ENCODE data around the gene ZNF35.
"Not testable (repeated sequence)": the region's sequence is repeated elsewhere in the genome, so short reads cannot be mapped to it uniquely, and the experiment has no call there.

The ZNF35 gene

DNA sequence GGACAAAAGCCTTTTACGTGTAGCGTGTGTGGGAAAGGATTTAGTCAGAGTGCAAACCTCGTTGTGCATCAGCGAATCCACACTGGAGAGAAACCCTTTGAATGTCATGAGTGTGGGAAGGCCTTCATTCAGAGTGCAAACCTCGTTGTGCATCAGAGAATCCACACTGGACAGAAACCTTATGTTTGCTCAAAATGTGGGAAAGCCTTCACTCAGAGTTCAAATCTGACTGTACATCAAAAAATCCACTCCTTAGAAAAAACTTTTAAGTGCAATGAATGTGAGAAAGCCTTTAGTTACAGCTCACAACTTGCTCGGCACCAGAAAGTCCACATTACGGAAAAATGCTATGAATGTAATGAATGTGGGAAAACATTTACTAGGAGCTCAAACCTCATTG, 10.5 kb downstream of the ZNF35 start:
- TF ChIP-seq, protein P1, sequence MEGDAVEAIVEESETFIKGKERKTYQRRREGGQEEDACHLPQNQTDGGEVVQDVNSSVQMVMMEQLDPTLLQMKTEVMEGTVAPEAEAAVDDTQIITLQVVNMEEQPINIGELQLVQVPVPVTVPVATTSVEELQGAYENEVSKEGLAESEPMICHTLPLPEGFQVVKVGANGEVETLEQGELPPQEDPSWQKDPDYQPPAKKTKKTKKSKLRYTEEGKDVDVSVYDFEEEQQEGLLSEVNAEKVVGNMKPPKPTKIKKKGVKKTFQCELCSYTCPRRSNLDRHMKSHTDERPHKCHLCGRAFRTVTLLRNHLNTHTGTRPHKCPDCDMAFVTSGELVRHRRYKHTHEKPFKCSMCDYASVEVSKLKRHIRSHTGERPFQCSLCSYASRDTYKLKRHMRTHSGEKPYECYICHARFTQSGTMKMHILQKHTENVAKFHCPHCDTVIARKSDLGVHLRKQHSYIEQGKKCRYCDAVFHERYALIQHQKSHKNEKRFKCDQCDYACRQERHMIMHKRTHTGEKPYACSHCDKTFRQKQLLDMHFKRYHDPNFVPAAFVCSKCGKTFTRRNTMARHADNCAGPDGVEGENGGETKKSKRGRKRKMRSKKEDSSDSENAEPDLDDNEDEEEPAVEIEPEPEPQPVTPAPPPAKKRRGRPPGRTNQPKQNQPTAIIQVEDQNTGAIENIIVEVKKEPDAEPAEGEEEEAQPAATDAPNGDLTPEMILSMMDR (IDR thresholded peaks at IDR 0.05; ENCODE audit: unreplicated experiment in 3 of 3) = no peak
- no peaks in the 10 kb centered on the region for H3K4me1 Mint-ChIP-seq
- H3K9me3 Mint-ChIP-seq = peaks cover 31% of the 10 kb centered on the region
- no peak overlapping the region for H3K4me3 Mint-ChIP-seq
- no peak overlapping the region for H3K27ac Mint-ChIP-seq
- peaks cover 3% of the 10 kb centered on the region for H3K27me3 Mint-ChIP-seq (ENCODE audit: low read depth)
- peaks cover 90% of the 10 kb centered on the region for H3K36me3 Mint-ChIP-seq (ENCODE audit: low read depth)

DNA sequence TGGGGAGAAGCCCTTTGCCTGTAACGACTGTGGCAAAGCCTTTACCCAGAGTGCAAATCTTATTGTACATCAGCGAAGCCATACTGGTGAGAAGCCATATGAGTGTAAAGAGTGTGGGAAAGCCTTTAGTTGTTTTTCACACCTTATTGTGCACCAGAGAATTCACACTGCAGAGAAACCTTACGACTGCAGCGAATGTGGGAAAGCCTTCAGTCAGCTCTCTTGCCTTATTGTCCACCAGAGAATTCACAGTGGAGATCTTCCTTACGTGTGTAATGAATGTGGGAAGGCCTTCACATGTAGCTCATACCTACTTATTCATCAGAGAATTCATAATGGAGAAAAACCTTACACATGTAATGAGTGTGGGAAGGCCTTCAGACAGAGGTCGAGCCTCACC, 10.9 kb downstream of the ZNF35 start:
- H3K4me3 Mint-ChIP-seq = no peak overlapping the region
- peaks cover 89% of the 10 kb centered on the region for H3K36me3 Mint-ChIP-seq (ENCODE audit: low read depth)
- TF ChIP-seq, protein P1 (IDR thresholded peaks at IDR 0.05; ENCODE audit: unreplicated experiment in 3 of 3) = no peak
- peaks cover 31% of the 10 kb centered on the region for H3K9me3 Mint-ChIP-seq
- H3K4me1 Mint-ChIP-seq = no peaks in the 10 kb centered on the region
- H3K27ac Mint-ChIP-seq = no peak overlapping the region
- peaks cover 3% of the 10 kb centered on the region for H3K27me3 Mint-ChIP-seq (ENCODE audit: low read depth)

- H3K4me3 Mint-ChIP-seq = no peak overlapping the region
- no peaks in the 10 kb centered on the region for H3K4me1 Mint-ChIP-seq
- H3K27me3 Mint-ChIP-seq (ENCODE audit: low read depth) = peaks cover 3% of the 10 kb centered on the region
- peaks cover 92% of the 10 kb centered on the region for H3K36me3 Mint-ChIP-seq (ENCODE audit: low read depth)
- TF ChIP-seq, protein P1 (IDR thresholded peaks at IDR 0.05; ENCODE audit: unreplicated experiment in 3 of 3) = peak; percentile 9 to 23 (median 16)
- peaks cover 29% of the 10 kb centered on the region for H3K9me3 Mint-ChIP-seq
- H3K27ac Mint-ChIP-seq = no peak overlapping the region
Measured at GRCh38 chr3:44661189-44661588, 12.7 kb downstream of the ZNF35 start.

DNA sequence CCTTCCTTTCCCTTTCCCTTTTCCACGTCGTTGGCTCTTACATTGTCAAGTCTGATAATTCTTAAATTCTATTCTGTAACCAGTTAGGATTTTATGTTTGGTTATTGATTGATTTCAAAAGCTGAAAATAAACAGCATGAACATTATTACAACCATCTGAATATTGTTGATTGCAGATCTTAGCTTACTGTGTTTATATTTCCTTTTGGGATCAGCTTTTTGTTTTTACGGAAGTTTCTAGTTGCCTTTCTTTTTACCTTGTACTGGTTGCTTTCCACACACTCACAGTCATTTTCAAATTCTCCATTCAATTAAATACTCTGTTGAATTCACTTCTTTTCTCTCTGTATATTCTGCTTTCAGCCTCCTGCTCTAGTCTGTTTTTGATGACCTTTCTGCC, 16.6 kb downstream of the ZNF35 start:
- Mint-ChIP-seq H3K4me3 (no peak overlapping the region), H3K9me3 (peaks cover 6% of the 10 kb centered on the region), H3K36me3 (ENCODE audit: low read depth) (peaks cover 59% of the 10 kb centered on the region), H3K4me1 (no peaks in the 10 kb centered on the region), H3K27ac (no peak overlapping the region), H3K27me3 (ENCODE audit: low read depth) (no peaks in the 10 kb centered on the region)
- TF ChIP-seq, protein P1 (IDR thresholded peaks at IDR 0.05; ENCODE audit: unreplicated experiment in 3 of 3) = no peak

GRCh38 chr3:44666346-44666745, 17.8 kb downstream of the ZNF35 start:
- H3K4me1 Mint-ChIP-seq = no peaks in the 10 kb centered on the region
- H3K36me3 Mint-ChIP-seq (ENCODE audit: low read depth) = peaks cover 47% of the 10 kb centered on the region
- no peak overlapping the region for H3K27ac Mint-ChIP-seq
- H3K9me3 Mint-ChIP-seq = peaks cover 6% of the 10 kb centered on the region
- no peaks in the 10 kb centered on the region for H3K27me3 Mint-ChIP-seq (ENCODE audit: low read depth)
- TF ChIP-seq, protein P1 (IDR thresholded peaks at IDR 0.05; ENCODE audit: unreplicated experiment in 3 of 3) = no peak
- no peak overlapping the region for H3K4me3 Mint-ChIP-seq

- TF ChIP-seq, protein P1 (IDR thresholded peaks at IDR 0.05; ENCODE audit: unreplicated experiment in 3 of 3) = no peak
- Mint-ChIP-seq H3K27me3 (ENCODE audit: low read depth) (no peaks in the 10 kb centered on the region), H3K36me3 (ENCODE audit: low read depth) (peaks cover 36% of the 10 kb centered on the region), H3K4me1 (no peaks in the 10 kb centered on the region), H3K4me3 (no peak overlapping the region), H3K9me3 (peaks cover 22% of the 10 kb centered on the region), H3K27ac (no peak overlapping the region)
Measured at GRCh38 chr3:44669760-44670159, 21.2 kb downstream of the ZNF35 start.

GRCh38 chr3:44673466-44673865, 24.9 kb downstream of the ZNF35 start:
- Mint-ChIP-seq H3K9me3 (peaks cover 28% of the 10 kb centered on the region), H3K36me3 (ENCODE audit: low read depth) (peaks cover 27% of the 10 kb centered on the region)
- H3K4me1 Mint-ChIP-seq; H3K4me3 Mint-ChIP-seq; H3K27me3 Mint-ChIP-seq (ENCODE audit: low read depth); H3K27ac Mint-ChIP-seq: not testable (repeated sequence)

Measured in nephron (organoid).